HG03378 (cell line): ENCODE measurements around the gene METTL2B.
"Not testable (repeated sequence)": the region's sequence is repeated elsewhere in the genome, so short reads cannot be mapped to it uniquely, and the experiment has no call there.

Experiments
- ATAC-seq: cut with Tn5 transposase; IDR thresholded peaks from one replicate; pipeline ENCODE4 v1.9.1; 2021; ENCODE audit warnings: mild to moderate bottlenecking, moderate library complexity; ENCODE audit not compliant: unreplicated experiment

METTL2B gene

GRCh38 chr7:128454808-128455542, 21.6 kb upstream of the METTL2B start:
- ATAC-seq: no peak

- peak; percentile 71 for ATAC-seq
Observed at GRCh38 chr7:128455543-128456254, 20.8 kb upstream of the METTL2B start, which contains the start of gene HILPDA. Gene HILPDA, plus strand, starts transcription at chr7:128455878. Its CDS starts 1,391 bp downstream, at chr7:128457269.

- peak; percentile 2 for ATAC-seq
Observed at GRCh38 chr7:128456255-128456725, 20.3 kb upstream of the METTL2B start.

DNA sequence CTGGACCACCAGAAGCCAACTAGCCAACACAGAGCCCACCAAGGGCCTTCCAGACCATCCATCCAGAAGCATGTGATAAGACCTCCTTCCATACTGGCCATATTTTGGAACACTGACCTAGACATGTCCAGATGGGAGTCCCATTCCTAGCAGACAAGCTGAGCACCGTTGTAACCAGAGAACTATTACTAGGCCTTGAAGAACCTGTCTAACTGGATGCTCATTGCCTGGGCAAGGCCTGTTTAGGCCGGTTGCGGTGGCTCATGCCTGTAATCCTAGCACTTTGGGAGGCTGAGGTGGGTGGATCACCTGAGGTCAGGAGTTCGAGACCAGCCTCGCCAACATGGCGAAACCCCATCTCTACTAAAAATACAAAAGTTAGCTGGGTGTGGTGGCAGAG, 19.2 kb upstream of the METTL2B start:
- not testable (repeated sequence) for ATAC-seq

GRCh38 chr7:128458956-128459355, 17.6 kb upstream of the METTL2B start:
- ATAC-seq: peak; percentile 32

DNA sequence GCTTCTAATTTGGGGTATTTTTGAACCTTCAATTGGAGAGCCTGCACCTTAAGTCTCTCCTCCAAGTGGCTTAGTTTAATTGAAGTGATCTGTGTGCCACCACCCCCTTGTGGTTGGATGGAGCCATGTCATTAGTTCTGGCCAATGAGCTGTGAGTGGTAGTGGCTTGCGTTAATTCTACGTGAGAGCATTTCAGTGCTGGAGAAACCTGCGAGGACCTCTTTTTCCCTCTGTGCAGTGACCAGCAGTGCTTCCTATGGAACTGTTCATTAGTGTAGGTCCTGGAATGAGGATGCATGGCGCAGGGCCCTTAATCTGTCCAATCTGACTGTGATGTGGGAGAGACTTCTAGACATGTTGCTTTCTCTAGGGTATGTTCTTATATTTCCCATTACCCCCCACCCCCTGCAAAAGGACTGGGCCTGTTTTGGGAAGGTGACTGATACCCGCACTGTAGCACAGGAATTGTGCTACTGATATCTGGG, 17.1 kb upstream of the METTL2B start:
- ATAC-seq: peak; percentile 50

DNA sequence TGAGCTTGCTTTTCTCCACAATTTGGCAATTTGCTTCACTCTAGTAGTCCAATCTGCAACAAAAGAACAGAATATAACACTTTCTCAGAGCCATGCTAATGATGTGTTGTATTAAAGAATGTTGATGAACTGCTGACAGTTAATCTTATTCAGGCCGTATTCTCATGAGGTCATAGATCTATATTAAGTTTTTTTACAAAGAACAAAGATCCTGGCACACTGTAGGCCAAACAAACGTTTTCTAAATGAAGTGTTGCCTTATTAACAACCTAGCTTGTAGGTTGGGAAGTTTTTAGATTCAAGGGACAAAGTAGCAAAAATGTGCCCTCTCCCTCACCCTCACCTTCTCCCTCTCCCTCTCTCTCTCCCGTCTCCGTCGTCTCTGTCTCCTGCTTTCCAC, 14.1 kb upstream of the METTL2B start:
- no peak for ATAC-seq

- ATAC-seq: not testable (repeated sequence)
Observed at GRCh38 chr7:128463345-128463744, 13.2 kb upstream of the METTL2B start.

GRCh38 chr7:128463933-128464332, 12.6 kb upstream of the METTL2B start:
- not testable (repeated sequence) for ATAC-seq

- not testable (repeated sequence) for ATAC-seq
Observed at GRCh38 chr7:128466871-128467270, 9.7 kb upstream of the METTL2B start.

- not testable (repeated sequence) for ATAC-seq
Observed at GRCh38 chr7:128477336-128477690, 765 bp downstream of the METTL2B start.

GRCh38 chr7:128479082-128479481, 2.5 kb downstream of the METTL2B start:
- not testable (repeated sequence) for ATAC-seq

DNA sequence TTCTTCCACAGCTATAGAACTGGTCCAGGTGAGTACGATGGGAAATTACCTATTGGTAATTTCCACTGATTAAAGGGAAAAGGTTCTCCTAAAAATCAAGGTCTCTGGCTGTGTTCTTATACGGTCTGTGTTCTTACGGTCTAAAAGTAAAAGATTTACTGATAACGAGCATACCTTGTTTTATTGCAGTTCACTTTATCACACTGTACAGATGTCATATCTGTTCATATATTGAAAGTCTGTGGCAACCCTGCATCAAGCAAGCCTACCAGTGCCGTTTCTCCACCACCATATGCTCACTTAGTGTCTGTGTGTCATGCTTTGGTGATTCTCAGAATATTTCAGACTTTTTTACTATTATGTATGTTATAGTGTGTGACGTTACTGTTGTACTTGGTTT, 11.6 kb downstream of the METTL2B start:
- ATAC-seq: not testable (repeated sequence)

DNA sequence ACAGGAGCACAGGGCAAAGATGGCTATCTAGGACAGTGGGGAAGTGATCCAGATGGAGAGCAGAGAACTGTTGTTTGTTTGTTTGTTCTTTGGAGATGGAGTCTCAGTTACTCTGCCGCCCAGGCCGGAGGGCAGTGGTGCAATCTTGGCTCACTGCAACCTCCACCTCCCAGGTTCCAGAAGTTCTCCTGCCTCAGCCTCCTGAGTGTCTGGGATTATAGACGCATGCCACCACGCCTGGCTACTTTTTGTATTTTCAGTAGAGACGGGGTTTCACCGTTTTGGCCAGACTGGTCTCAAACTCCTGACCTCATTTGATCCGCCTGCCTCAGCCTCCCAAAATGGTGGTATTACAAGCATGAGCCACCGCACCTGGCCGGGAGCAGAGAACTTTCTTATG, 20.9 kb downstream of the METTL2B start:
- no peak for ATAC-seq

- ATAC-seq: not testable (repeated sequence)
Observed at GRCh38 chr7:128505416-128505815, 28.9 kb downstream of the METTL2B start.

- ATAC-seq: peak; percentile 45
Observed at GRCh38 chr7:128506819-128507218, 30.3 kb downstream of the METTL2B start.

- ATAC-seq: peak; percentile 33
Observed at GRCh38 chr7:128507321-128507993, 30.9 kb downstream of the METTL2B start.

- ATAC-seq: not testable (repeated sequence)
Observed at GRCh38 chr7:128511692-128512091, 35.1 kb downstream of the METTL2B start.

- ATAC-seq: not testable (repeated sequence)
Observed at GRCh38 chr7:128515232-128515631, 38.7 kb downstream of the METTL2B start.

GRCh38 chr7:128517023-128517422, 40.5 kb downstream of the METTL2B start:
- ATAC-seq: not testable (repeated sequence)

DNA sequence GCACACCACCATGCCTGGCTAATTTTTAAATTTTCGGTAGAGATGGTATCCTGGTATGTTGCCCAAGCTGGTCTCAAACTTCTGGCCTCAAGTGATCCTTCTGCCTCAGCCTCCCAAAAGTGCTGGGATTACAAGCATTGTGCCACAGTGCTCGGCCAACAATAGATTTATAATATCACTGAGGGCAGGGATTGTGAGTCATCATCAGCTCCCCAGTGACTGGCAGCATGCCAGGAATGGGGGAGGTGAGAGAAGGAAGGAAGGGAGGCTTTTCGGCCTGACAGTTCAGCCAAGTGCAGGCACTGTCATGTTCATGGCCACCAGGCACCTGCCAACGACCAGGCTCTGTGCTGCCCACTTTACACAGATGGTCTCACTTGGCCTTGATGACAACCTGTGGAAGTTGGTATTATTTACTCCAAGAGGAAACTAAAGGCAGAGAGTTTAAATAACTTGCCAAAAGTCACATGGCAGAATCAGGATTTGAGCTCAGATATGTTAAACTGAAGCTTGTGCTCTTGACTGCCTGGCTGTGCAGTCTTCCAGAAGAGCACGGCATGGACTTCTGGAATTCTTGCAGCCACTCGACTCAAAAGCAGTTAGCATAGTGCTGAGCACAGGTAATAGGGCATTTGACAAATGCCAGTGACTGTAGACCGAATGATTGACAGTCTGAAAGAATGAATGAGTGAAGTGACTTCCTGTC, 46.8 kb downstream of the METTL2B start:
- ATAC-seq: not testable (repeated sequence)
